ENCODE data around the gene UMAD1. TPM values are rescaled to one million over a fixed set of nuclear protein-coding genes. Genes with fewer than 3 reads are reported as not detected.

Gene UMAD1
- total RNA-seq, 6 experiments from 2014 or later, result 7.6 to 15.3 (median 9.5) TPM

DNA sequence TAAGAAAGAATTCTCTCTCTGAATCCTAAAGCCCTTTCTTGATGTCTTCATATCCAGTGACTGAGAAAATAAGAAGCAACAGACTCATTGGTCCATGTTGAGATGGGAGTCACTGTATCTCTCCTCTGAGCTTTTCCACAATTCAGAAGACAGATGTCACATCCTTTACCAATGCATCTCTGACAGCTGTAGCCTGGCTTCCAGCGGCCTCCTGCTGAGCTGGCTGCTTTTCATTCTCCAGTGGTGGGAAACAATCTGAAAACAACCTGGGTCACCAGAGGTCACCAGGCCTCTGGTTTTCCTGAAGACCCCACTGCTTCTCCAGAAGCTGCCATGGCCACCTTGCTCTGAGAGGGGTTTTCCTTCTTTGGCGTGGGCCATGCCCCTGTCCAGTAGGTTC lies 96.1 kb downstream of the UMAD1 start:
- no peaks in the 10 kb centered on the region for H3K9me3 ChIP-seq
- no peak overlapping the region for H3K4me3 ChIP-seq
- ATAC-seq, result no peak
- no peak overlapping the region for H3K27ac ChIP-seq
- no peaks in the 10 kb centered on the region for H3K36me3 ChIP-seq
- no peaks in the 10 kb centered on the region for H3K27me3 ChIP-seq
- 100% methylated on average over 2 of the region's 2 CpGs for WGBS (ENCODE audit: insufficient coverage, low coverage, low lambda C conversion rate, missing lambda C conversion rate)
- DNase-seq, result no peak
- intact Hi-C loops (cut with DNase I), result no loop called here
- H3K4me1 ChIP-seq, result no peaks in the 10 kb centered on the region
- TF ChIP-seq POLR2A (IDR thresholded peaks at IDR 0.05) (no peak), CTCF (IDR thresholded peaks at IDR 0.05) (no peak)

DNA sequence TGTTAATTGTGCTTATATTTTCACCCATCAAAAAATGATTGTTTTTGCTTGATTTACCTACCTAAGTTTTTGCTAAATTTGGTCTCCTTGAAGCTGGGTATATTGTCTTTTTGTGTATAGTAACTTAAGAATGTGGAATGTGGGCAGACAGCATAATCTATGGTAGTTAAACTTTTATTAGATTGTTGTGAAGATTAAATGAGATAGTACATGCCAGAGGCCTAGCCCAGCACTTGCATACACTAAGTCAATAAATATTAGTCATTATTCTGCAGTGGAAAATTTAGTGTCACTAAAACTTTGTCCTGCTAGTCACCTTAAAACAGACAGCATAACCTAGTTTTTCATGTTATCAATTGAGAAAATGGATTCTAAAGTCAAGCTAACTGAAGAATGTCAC lies 97.1 kb downstream of the UMAD1 start:
- no peak for DNase-seq
- Histone ChIP-seq H3K4me3 (no peak overlapping the region), H3K4me1 (no peaks in the 10 kb centered on the region), H3K27ac (no peak overlapping the region), H3K27me3 (no peaks in the 10 kb centered on the region), H3K9me3 (no peaks in the 10 kb centered on the region), H3K36me3 (no peaks in the 10 kb centered on the region)
- intact Hi-C loops (cut with DNase I), result no loop called here
- TF ChIP-seq POLR2A (IDR thresholded peaks at IDR 0.05) (no peak), CTCF (IDR thresholded peaks at IDR 0.05) (no peak)
- ATAC-seq, result peak in 1 of 4 donors; percentile 17

DNA sequence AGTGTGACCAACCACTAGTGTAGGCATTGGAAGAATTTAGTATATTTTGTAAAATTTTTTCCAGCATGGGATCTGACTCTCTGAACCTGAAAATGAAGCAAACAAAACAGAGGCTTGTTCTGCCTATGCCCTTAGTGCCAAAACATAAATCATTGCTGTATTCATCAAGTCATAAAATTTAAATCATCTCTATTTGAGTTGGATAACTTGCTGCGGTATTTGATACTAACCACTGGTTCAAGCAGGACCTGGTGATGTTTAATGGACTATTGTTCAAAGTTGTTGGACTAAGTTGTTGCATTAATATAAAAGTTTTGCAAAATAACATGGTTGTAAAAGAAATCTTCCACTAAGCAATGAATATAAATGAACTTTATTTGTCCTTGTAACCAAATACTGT lies 97.6 kb downstream of the UMAD1 start:
- Histone ChIP-seq H3K36me3 (no peaks in the 10 kb centered on the region), H3K4me3 (no peak overlapping the region), H3K27ac (no peak overlapping the region), H3K27me3 (no peaks in the 10 kb centered on the region), H3K9me3 (no peaks in the 10 kb centered on the region), H3K4me1 (no peaks in the 10 kb centered on the region)
- no peak for ATAC-seq
- TF ChIP-seq POLR2A (IDR thresholded peaks at IDR 0.05) (no peak), CTCF (IDR thresholded peaks at IDR 0.05) (no peak)
- intact Hi-C loops (cut with DNase I), result no loop called here
- no peak for DNase-seq
- 100% methylated on average over 1 of the region's 1 CpG for WGBS (ENCODE audit: insufficient coverage, low coverage, low lambda C conversion rate, missing lambda C conversion rate)

- no peaks in the 10 kb centered on the region for H3K27me3 ChIP-seq
- DNase-seq (no peak), ATAC-seq (no peak)
- no peaks in the 10 kb centered on the region for H3K4me1 ChIP-seq
- no peaks in the 10 kb centered on the region for H3K36me3 ChIP-seq
- H3K27ac ChIP-seq, result no peak overlapping the region
- H3K4me3 ChIP-seq, result no peak overlapping the region
- no peak for TF ChIP-seq CTCF (IDR thresholded peaks at IDR 0.05)
- TF ChIP-seq POLR2A (IDR thresholded peaks at IDR 0.05), result no peak
- H3K9me3 ChIP-seq, result no peaks in the 10 kb centered on the region
- 90% methylated on average over 3 of the region's 3 CpGs for WGBS (ENCODE audit: insufficient coverage, low coverage, low lambda C conversion rate, missing lambda C conversion rate)
- intact Hi-C loops (cut with DNase I), result no loop called here
These were observed 98.1 kb downstream of the UMAD1 start for GRCh38 chr7:7738622-7739021.
